GM19467 (cell line): ENCODE measurements around the gene LAGE3.
"Not testable (repeated sequence)": the region's sequence is repeated elsewhere in the genome, so short reads cannot be mapped to it uniquely, and the experiment has no call there.

Experiments used
- ATAC-seq: cut with Tn5 transposase; IDR thresholded peaks from one replicate; pipeline ENCODE4 v1.9.1; 2021; ENCODE audit warnings: mild to moderate bottlenecking, moderate library complexity; ENCODE audit not compliant: unreplicated experiment

LAGE3 gene

DNA sequence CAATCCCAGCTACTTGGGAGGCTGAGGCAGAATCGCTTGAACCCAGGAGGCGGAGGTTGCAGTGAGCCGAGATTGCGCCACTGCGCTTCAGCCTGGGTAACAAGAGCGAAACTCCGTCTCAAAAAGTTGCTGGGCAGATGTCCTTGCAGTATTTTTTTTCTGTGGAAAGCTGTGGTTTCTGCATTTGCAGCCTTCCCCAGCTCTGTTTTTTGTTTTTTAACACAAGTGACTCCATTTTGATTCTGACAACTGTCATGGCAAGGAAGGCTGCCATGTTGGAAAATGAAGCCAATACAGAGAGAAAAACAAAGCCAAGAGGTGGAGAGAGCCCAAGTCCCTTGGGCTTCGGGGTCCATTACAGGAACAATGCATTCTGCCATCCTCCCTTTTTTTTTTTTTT, 23.0 kb upstream of the LAGE3 start:
- no peak for ATAC-seq

DNA sequence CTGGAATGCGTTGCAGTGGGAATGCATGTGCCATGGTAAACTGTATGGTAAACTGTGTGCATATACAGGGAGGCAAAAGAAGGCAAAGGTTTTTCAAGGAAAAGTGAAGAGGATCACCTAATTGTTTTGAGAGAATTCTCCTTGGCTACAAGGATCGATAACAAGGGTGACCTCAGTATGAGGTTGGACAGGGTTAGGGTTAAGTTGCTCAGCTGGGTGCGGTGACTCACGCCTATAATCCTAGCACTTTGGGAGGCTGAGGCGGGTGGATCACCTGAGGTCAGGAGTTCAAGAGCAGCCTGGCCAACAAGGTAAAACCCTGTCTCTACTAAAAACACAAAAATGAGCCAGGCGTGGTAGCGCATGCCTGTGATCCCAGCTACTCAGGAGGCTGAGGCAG, 22.3 kb upstream of the LAGE3 start:
- ATAC-seq, result not testable (repeated sequence)

DNA sequence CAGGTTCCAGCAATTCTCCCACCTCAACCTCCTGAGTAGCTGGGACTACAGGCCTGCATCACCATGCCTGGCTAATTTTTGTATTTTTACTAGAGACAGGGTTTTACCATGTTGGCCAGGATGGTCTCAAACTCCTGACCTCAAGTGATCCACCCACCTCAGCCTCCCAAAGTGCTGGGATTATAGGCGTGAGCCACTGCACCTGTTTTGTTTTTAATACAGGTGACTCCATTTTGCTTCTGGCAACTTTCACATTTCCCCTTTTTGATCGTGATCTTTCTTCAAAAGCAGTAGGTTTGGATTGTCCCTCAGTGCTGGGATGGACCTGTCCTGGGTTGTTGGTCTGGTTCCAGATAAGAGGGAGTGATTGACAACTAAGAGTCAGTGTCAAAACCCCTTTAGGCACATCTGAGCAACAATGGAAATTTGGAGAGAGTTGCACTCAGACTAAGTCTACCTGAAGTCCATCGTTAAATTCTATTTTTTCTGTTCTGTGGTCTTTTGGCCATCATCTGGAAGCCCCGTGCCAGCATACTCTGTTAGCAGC, 17.6 kb upstream of the LAGE3 start:
- ATAC-seq, result not testable (repeated sequence)

DNA sequence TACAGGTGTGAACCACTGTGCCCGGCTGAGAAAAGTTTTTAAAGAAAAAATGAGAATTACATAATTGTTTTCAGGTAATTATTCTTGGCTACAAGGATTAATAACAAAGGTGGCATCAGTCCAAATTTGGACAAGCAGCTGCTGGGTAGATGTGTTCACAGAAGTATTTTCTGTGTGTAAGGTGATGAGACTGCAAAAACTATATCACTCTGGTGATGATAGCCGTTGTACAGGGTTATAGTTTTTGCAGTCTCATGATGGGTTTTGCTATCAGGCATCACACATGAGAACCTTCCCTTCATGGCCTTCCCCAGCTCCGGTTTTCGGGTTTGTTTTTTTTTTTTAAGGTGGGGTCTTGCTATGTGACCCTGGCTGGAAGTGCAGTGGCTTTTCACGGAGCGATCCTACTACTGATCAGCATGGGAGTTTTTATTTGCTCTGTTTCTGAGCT, 16.4 kb upstream of the LAGE3 start:
- no peak for ATAC-seq

DNA sequence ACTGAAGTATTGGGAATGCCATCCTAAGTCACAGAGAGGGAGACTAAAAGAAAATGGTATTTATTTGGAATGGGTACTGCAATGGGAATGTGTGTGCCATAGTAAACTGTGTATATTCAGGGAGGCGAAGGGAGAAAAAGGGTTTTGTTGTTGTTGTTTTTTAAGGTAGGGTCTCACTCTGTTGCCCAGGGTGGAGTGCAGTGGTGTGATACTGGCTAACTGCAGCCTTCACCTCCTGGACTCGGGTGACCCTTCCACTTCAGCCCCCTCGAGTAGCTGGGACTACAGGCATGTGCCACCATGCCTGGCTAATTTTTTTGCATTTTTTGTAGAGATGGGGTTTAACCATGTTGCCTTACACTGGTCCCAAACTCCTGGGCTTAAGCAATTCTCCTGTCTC, 15.6 kb upstream of the LAGE3 start:
- ATAC-seq, result no peak

DNA sequence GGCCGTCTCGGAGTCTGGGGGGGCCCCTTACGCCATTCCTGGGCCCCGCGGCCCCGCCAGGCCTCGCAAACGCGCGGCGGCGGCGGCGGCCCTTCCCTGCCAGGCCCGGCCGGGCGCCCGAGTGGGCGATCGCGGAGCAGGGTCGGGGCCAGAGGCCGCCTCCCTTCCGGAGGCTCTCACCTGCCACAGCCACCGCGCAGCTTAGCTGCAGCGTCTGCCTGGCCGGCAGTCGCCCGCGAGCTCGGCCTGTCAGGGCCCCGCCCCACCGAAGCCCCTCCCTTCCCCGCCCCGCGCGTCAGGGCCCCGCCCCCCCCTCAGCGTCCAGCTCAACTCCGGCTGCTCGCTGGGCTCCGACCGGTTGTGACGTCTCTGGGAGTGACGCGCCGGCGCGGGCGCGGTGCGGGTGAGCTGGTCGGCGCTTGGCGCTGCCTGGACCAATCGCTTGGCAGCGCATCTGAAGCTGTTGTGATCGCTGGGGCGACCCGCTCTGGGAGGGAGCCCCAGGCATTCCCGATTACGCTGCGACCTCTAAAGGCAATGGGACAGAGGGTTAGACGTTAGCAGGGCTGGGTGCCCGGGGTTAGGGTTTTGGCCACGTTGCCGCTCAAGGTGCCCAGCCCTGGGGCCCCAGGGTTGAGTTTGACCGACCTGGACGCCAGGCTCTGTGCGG, 11.5 kb upstream of the LAGE3 start, which contains the start of gene SLC10A3:
TSS of gene SLC10A3 (minus strand) at position 216 of the 670 bp plus-strand sequence. CDS start 1,689 bp downstream, outside the sequence.
- peak; percentile 84 for ATAC-seq

DNA sequence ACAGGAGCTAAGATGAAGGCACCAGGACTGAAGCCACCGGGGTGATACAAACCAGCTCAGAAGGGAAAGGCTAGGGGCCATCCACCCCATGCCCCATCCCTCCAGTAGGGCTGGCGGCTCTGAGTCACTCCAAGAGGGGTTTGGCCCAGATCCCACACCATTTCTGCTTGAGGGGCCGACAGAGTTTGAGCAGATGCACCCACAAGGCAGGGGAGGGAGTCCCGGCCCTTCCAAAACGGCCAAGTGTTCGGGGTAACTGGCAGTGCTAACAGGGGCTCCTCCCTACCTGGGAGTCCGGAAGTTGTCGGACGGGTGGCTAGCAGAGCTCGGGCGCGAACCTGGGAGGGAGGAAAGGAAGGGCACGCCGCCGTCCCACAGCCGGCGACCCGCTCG, 10.9 kb upstream of the LAGE3 start:
- ATAC-seq, result peak; percentile 15

DNA sequence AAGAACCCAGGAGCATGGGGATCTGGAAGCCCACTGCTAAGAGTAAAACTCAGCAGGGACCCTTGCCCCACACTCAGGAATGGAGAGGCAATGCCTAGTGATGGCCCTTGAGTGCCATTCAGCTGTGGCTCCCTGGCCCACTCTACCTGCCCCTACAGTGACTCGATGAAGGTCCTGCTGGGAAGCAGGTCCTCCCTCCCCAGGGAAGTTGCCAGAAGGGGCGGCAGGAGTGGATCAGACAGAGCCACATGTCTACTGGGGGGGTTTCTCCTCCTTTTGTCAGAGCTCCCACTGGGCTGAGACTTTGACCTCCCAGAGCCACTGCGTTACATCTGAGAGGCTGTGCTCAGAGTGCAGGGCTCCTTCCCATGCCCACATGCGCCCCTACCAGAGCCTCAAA, 10.1 kb upstream of the LAGE3 start:
- no peak for ATAC-seq

DNA sequence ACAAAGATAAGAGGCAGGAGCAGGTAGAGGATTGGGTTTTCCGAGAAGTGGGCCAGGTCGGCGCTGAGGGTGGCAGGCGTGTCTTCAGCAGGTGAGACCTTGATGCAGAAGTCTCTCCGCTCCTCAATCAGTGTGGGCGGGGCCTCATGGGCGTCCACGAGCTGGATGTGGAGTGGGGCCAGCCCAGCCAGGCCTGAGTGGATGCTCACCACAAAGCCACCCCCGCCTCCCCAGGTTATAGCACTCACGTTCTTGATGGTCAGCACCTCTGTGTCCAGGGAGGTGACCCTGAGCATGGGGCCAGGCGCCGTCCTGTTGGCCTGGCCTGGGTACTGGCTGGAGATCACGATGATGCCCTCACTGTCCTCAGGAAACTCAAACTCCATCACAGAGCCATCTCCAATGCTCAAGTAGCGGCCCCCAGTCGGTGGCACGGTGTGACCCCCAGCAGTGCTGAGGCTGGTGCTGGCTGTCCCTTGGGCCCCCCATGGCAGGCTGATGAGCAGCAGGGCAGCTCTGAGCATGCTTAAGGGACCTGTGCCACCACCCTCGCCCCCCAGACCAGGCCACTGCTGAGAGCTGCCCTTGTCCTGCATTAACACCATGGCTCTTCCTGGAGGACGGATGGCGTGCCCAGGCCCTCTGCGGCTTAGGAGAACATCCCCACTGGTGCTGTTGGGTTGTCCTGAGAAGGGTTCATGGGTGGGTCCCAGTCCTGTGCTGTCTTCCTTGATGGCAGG, 9.4 kb upstream of the LAGE3 start:
- no peak for ATAC-seq

DNA sequence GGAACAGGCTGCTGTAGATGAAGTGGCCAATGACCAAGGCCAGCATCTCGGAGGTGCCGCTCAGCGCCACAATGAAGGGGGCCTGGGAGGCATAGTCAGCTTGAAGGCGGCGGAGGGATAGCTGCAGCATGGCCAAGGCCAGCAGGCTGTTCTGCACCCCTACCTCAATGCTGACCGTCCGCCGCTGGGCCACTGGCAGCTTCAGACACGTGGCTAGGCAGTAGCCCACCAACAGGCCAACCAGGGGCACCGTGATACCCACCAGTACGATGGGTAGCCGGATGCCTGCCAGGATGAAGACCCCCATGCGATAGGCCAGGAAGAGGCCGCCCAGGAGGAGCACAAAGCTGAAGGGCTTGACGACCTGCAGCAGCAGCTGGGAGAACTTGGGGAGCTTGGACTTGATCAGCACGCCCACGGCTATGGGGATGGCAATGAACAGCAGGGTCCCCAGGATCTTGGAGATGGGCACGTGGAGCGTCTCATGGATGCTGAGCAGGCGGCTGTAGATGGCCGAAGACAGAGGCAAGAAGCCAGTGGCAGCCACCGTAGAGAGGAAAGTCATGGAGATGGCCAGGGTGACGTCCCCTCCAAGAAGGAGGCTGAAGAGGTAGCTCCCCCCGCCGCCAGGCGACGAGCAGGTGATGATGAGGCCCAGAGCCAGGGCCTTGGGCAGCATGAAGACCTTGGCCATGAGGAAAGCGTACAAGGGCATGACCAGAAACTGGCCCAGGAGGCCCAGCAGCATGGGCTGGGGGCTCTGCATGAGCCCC, 8.6 kb upstream of the LAGE3 start:
- no peak for ATAC-seq

DNA sequence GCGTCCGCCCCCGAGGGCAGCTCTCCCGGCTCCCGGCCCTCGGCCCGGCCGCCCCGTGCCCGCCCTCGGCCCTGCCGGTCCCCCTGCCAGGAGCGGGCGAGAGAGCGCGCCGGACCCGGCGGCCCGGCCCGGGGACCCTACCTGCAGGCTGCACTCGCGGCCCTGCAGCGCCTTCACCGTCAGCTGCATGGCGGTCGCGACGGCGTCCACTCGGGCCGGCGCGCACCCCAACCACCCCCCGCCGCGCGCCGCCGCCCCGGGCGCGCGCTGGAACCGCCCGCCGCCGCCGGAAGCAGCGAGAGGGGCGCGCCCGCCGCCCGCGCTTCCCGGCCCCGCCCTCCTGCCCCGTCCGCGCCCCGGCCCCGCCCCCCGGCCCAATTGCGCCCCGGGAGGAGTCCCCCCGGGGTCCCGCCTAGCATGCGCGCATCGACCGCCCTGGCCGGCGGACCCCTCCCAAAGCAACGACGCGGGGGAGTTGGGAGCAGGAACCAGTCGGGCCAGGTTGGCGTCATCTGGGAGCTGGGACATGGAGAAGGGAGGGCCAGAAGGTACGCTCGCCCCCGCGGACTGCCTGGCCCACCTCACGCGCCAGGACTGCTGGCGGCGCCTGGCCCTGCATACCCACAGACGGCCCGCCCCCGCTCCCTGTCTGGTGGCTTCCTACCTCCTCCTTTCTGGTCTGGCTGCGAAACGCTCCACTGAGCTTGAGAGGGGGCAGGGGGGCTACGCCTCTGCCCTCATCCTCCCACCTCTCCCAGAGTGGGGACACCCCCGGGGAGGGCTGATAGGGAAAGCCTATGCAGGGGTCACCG, 7.5 kb upstream of the LAGE3 start, which contains the start of gene UBL4A:
TSS of gene UBL4A (minus strand) at position 220 of the 812 bp plus-strand sequence. CDS start at position 189, 31 bp downstream.
- no peak for ATAC-seq

DNA sequence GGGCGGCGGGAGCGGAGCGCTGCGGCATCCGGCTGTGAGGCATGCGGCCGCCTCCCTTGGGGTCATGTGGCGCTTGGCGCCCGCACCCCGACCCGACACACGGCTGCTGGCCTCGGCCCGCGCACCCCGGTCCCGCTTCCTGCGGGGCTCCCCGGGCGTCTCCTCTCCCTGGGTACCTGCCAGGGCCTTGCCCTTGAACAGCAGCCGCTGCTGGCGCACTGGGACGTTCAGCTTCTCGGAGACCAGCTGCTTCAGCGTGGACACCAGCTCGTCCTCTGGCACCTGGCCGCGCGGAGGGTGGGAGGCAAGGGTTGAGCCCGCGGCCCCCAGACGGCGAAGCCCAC, 6.9 kb upstream of the LAGE3 start:
- ATAC-seq, result no peak

DNA sequence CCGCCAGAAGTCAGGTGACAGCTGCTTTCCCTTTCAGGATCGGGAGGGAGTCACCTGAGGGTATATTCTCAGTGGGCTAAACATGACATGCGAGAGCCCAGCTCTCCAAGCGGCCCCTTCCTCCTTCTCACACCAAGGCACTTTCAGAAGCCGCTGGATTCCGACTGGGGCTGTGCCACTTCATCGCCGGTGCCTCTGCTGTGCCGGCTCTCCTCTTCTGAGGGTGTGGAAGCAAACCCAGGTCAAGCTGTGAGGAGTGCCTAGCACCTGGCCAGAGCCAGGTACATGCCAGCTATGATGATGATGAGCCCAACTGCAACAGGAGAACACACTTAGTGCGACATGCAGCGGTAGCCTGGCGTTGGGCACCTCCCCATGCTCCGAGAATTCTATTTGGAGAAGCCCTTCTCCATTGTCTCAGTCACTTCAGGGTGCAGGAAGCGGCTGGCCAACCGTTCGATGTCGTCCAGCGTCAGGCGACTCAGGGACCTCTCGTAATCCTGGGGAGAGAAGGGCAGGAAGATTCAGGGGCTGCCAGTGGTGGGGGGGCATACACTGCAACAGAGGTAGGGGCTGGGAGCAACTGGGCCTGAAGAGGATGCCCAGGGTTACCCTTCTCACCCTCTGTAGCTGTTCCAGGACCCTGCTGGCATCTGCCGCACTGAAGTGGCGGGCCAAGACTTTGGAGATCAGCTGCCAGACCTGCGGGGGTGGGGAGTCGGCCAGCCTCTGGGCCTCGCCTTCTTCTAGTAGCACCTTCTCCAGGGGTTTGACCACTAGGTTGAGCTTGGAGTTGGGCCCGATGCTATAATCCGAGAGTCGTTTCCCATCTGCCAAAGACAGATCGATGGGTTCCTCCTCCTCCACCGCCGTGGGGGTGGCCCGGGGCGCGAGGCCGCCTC, 6.3 kb upstream of the LAGE3 start:
- ATAC-seq, result no peak

DNA sequence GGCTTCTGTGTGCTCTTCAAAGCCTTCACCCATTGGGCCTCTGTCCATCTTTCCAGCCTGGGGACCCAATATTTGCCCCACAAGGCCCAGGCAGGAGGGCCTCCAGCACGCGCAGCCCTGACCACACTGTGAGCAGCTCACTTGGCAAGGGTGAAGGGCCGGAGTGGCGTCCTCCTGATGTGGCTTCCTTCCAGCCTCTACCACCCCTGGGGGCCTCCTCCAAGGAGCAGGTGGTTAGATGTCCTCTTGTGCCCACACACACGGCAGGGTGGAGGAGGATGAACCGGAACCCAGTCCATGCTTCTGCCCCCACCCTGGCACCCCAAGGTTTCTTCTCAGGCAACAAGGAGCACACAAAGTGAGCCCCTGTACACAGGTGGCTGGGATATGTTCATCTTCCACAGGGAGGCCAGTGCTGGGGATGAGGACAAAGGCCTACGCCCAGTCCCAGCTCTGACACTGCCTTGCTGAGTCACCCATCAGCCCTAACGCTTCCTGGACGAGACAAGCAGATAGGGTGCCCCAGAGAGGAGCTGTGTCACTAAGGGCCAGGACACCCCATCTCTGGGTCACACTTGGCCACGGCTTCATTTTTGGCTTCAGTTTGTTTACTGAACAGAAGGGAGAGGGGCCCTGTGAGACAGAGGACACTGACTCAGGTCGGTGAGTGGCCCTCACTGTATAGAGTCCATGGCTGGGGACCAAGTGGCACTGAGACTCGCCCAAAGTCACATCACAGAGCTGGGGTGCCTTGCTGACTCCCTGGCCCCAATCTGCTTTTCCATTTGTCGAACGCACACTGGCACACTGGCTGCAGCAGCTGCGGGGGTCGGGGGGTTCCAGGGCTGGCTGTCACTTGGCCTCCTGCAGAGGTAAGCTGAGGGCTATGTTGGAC, 5.4 kb upstream of the LAGE3 start:
- no peak for ATAC-seq

DNA sequence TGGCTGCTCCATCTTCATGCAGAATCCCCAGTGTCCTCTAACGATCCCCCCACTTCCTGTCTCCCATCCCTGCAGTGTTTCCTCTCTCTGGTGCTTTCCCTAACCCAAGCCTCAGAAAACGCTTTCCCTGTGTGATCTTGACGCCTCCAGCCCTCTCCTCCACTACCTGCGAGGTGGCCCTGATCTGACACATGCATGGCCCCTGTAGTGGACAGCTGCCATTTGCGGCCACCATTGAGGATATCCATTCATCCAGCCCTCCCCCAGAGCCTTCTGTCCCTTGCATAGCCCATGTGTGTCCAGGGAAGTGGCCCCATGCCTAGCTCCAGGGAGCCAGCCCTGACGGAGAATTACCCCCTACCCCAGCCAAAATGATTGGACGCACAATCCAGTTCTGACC, 4.2 kb upstream of the LAGE3 start:
- ATAC-seq, result no peak

DNA sequence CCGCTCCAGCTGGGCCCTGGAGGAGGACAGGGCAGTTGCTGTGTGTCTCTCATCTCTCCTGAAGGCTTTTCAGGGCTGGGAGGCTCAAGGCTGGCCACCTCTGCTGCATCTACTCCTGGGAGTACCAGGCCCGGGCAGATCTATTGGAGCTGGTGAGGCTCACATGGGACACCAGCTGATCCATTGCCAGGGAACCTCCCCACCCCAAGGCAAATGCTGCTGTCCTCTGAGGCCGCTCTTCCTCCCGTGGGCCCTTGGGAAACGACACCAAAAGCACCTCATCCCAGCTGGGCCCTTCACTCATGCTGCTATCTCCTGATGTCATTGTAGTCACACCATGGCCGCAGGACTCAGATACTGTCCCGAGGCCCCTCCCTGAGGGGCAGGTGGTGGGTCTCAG, 3.7 kb upstream of the LAGE3 start:
- ATAC-seq, result no peak

DNA sequence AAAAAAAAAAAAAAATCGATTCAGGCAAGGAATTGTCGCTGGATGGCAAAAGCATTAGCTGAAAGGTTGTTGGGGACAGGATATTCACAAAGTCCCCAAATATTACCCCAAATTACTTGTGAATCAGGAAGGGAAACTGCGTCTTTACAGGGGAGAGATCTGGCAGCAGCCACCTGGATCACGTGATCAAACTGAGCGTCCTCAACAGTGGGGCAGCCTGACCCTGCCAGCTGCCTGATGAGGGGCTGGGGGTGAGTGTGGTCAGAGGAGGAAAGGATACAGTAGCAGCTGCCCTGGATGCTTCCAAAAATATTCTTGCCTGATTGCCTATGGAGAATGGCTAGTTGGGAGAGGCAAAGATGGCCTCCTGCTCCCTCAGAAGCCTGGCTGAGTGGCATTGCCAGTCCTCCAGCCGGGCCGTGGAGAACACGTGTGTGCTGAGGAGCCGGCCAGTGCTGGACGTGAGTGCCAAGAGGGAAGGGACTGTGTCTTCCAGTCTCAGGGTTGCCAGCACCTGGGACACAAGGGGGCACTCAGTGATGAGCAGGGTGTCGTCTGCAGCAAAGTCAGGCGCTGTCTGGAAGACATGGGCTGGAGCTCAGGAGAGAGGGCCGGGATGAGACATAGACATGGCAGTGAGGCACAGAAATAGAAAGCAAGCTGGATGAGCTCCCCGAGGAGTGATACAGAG, 3.0 kb upstream of the LAGE3 start:
- no peak for ATAC-seq

DNA sequence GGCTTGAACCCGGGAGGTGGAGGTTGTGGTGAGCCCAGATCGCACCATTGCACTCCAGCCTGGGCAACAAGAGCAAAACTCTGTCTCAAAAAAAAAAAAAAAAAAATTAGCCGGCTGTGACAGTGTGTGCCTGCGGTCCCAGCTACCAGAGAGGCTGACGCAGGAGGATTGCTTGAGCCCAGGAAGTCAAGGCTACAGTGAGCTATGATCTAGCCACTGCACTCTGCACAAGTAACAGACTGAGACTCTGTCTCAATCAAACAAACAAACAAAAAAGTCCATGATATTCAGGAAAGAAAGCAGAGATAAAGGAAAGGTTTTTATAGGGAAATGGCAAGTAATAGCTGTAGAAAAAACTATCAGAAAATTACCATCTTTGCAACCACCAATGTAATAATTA, 2.1 kb upstream of the LAGE3 start:
- no peak for ATAC-seq
